ENCODE measurements around the gene ZNF620. TPM values are rescaled to one million over a fixed set of nuclear protein-coding genes. Genes with fewer than 3 reads are reported as not detected.

The ZNF620 gene
- polyA plus RNA-seq, 3 donors: 0.27 to 0.67 (median 0.37) TPM

- H3K9ac ChIP-seq (ENCODE audit: insufficient read depth, low read length, poor library complexity, severe bottlenecking): no peak overlapping the region
- DNase-seq: no peak
- no peak overlapping the region for H3K27ac ChIP-seq (ENCODE audit: low read depth in 1 of 2, low read length in 2 of 2)
- H3K4me1 ChIP-seq (ENCODE audit: control insufficient read depth in 1 of 2, insufficient read depth in 2 of 2, low read length in 2 of 2): no peaks in the 10 kb centered on the region
- H4K20me1 ChIP-seq (ENCODE audit: insufficient read depth, low read length): no peaks in the 10 kb centered on the region
- WGBS (ENCODE audit: insufficient coverage): 100% methylated on average over 3 of the region's 5 CpGs
- TF ChIP-seq CTCF (IDR thresholded peaks at IDR 0.05): no peak
- H3K4me3 ChIP-seq (replicated peaks in 1 of 3; ENCODE audit: low read depth in 2 of 3, low read length in 3 of 3): peak overlapping the region in 1 of 3 experiments; percentile 8
- peaks cover 53 to 86% of the 10 kb centered on the region in 2 donors for H3K36me3 ChIP-seq (replicated peaks in 1 of 2; ENCODE audit: control insufficient read depth in 1 of 2, insufficient read depth in 2 of 2, low read length in 2 of 2)
- H3K9me3 ChIP-seq (replicated peaks in 1 of 2; ENCODE audit: control insufficient read depth in 1 of 2, insufficient read depth in 1 of 2, low read length in 2 of 2): peaks cover 22 to 43% of the 10 kb centered on the region in 2 donors
- Mint-ChIP-seq H3K27me3 (ENCODE audit: low read depth in 3 of 3) (peaks cover 0 to 2% (median 0%) of the 10 kb centered on the region in 3 donors), H3K4me1 (peaks cover 2% of the 10 kb centered on the region), H3K9me3 (peaks cover 29 to 52% (median 43%) of the 10 kb centered on the region in 7 donors), H3K36me3 (peaks cover 81 to 92% of the 10 kb centered on the region in 2 donors), H3K4me3 (no peak overlapping the region), H3K27ac (no peak overlapping the region)
- intact Hi-C loops (cut with micrococcal nuclease): no loop called here
- H3K79me2 ChIP-seq (ENCODE audit: insufficient read depth, low read length): peaks cover 7% of the 10 kb centered on the region
- H3K4me2 ChIP-seq (replicated peaks; ENCODE audit: extremely low read depth, low read length, poor library complexity, severe bottlenecking): no peak overlapping the region
- H2AFZ ChIP-seq (ENCODE audit: insufficient read depth, low read depth, low read length, poor library complexity, severe bottlenecking): no peak overlapping the region
- no peaks in the 10 kb centered on the region for H3K27me3 ChIP-seq (ENCODE audit: control insufficient read depth in 2 of 2, insufficient read depth in 2 of 2, low read length in 2 of 2)
Measured at GRCh38 chr3:40532252-40532651, 26.4 kb downstream of the ZNF620 start.

- Mint-ChIP-seq H3K36me3 (peaks cover 74 to 83% of the 10 kb centered on the region in 2 donors), H3K27ac (no peak overlapping the region), H3K9me3 (peaks cover 36 to 68% (median 54%) of the 10 kb centered on the region in 7 donors), H3K4me1 (peaks cover 2% of the 10 kb centered on the region), H3K4me3 (no peak overlapping the region), H3K27me3 (ENCODE audit: low read depth in 3 of 3) (peaks cover 0 to 2% (median 0%) of the 10 kb centered on the region in 3 donors)
- H3K4me1 ChIP-seq (ENCODE audit: control insufficient read depth in 1 of 2, insufficient read depth in 2 of 2, low read length in 2 of 2): no peaks in the 10 kb centered on the region
- no peak overlapping the region for H3K4me2 ChIP-seq (replicated peaks; ENCODE audit: extremely low read depth, low read length, poor library complexity, severe bottlenecking)
- TF ChIP-seq CTCF (IDR thresholded peaks at IDR 0.05): no peak
- no peak for DNase-seq
- H3K27me3 ChIP-seq (ENCODE audit: control insufficient read depth in 2 of 2, insufficient read depth in 2 of 2, low read length in 2 of 2): no peaks in the 10 kb centered on the region
- H3K79me2 ChIP-seq (ENCODE audit: insufficient read depth, low read length): no peaks in the 10 kb centered on the region
- intact Hi-C loops (cut with micrococcal nuclease): no loop called here
- no peaks in the 10 kb centered on the region for H4K20me1 ChIP-seq (ENCODE audit: insufficient read depth, low read length)
- H2AFZ ChIP-seq (ENCODE audit: insufficient read depth, low read depth, low read length, poor library complexity, severe bottlenecking): no peak overlapping the region
- H3K9me3 ChIP-seq (replicated peaks in 1 of 2; ENCODE audit: control insufficient read depth in 1 of 2, insufficient read depth in 1 of 2, low read length in 2 of 2): peaks cover 26 to 49% of the 10 kb centered on the region in 2 donors
- no peak overlapping the region for H3K27ac ChIP-seq (ENCODE audit: low read depth in 1 of 2, low read length in 2 of 2)
- no peak overlapping the region for H3K4me3 ChIP-seq (replicated peaks in 1 of 3; ENCODE audit: low read depth in 2 of 3, low read length in 3 of 3)
- H3K9ac ChIP-seq (ENCODE audit: insufficient read depth, low read length, poor library complexity, severe bottlenecking): no peak overlapping the region
- peaks cover 44 to 78% of the 10 kb centered on the region in 2 donors for H3K36me3 ChIP-seq (replicated peaks in 1 of 2; ENCODE audit: control insufficient read depth in 1 of 2, insufficient read depth in 2 of 2, low read length in 2 of 2)
Measured at GRCh38 chr3:40534283-40534682, 28.4 kb downstream of the ZNF620 start.

Data from CD14-positive monocyte (primary cell).